ENCODE measurements around the gene SLC10A3. TPM values are rescaled to one million over a fixed set of nuclear protein-coding genes. Genes with fewer than 3 reads are reported as not detected.

SLC10A3 gene
- total and polyA plus RNA-seq, 2 of the 13 experiments (the other 11 are each of a cell fraction or from before 2014, with no cell fraction given), result 10.1 to 11.5 TPM

DNA sequence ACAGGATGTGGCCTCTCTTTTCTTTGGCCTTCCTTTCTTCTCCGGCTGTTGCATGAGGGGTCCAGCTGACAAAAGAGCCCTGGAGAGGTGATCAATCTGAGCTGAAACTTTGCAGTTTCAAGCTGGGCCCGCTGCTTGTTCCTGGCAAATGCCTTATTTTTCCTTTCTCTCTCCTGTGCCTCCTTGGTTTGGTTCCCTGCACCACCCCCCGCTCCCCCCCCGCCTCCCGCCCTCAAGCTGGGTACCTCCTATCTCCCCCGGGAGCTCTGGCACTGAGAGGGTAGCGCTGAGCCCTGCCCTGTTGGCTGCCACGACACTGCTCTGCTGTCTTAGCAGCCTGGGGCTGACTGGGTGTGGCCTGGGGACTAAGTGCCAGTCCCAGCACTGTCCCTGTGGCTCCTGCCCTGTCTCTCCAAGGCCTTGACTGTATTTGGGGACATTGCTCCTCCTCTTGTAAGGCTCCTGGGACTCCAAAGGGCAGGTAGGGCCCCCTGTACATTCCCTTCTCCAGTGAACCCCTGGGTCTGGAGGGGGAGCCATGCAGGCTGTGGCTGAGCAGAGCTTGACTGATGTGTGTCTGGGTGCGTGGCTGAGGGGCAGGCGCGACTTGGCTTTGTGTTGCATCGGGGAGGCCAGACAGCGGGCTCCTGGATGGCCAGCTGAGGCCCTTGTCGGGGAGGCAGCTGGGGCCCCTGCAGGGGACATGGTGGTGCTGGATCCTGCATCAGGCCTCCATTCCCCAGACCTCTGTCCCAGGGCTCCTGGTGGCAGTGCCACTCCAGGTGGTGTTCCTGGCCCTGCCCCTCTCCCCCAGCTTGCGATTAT is 31.3 kb downstream of the SLC10A3 start:
- ChIA-PET CTCF (ENCODE audit: low intra/inter-chr PET ratio, low total read pairs) (interaction anchor here (1.0 kb wide), 1 partner anchor 75 kb away, joined by 4 read pairs; no protein-coding TSS in a partner anchor), POLR2A (interaction anchor here (0.7 to 1.6 kb wide), 5 partner anchors 19 to 88 kb away, joined by 3 to 6 read pairs (median 4); partner anchors contain the start of genes LAGE3, SLC10A3 and TAFAZZIN)
- 0 out of 2 replicates have a peak, but pooled peaks cover 4% of the 10 kb centered on the region for H3K4me1 ChIP-seq (ENCODE audit: insufficient read depth, low read length)
- DNase-seq (ENCODE audit: low spot score) (no peak), ATAC-seq (peak; percentile 77), FAIRE-seq (peak; percentile 44)
- peaks cover 9% of the 10 kb centered on the region for H3K79me2 ChIP-seq (ENCODE audit: insufficient read depth, low read length)
- peak overlapping the region; percentile 74 for H3K9ac ChIP-seq (ENCODE audit: insufficient read depth, low read depth, low read length)
- H3K4me3 ChIP-seq (replicated peaks in 1 of 3; ENCODE audit: insufficient read depth in 1 of 3, low read depth in 2 of 3, low read length in 3 of 3), result peak overlapping the region; percentile 60 to 87 (median 79)
- in situ Hi-C loops (cut with HindIII; ENCODE audit: extremely low pct_ligation_motif_present, low pct_unique_long_range_greater_than_20kb) (no loop called here), intact Hi-C loops (cut with micrococcal nuclease; ENCODE audit: unreplicated experiment) (no loop called here)
- no peak overlapping the region for H3K27ac ChIP-seq (ENCODE audit: extremely low read length, insufficient read depth, low read length)
- H4K20me1 ChIP-seq (ENCODE audit: insufficient read depth, low read length), result no peaks in the 10 kb centered on the region
- H3K4me2 ChIP-seq (ENCODE audit: low read depth, low read length), result peak overlapping the region; percentile 73
- TF ChIP-seq TBX3 (IDR thresholded peaks at IDR 0.05; ENCODE audit: borderline replicate concordance) (no peak), SAP130 (CRISPR knock-in tag; IDR thresholded peaks at IDR 0.05; ENCODE audit: low read depth) (0 out of 2 replicates have a peak, but pooled peaks have one; percentile 15)
- H3K36me3 ChIP-seq (replicated peaks in 1 of 2; ENCODE audit: control insufficient read depth in 1 of 2, insufficient read depth in 2 of 2, low read length in 2 of 2), result peaks cover 0 to 4% of the 10 kb centered on the region in 2 experiments; a peak in 3 of 5 replicates
- no peaks in the 10 kb centered on the region for H3K27me3 ChIP-seq (ENCODE audit: control insufficient read depth in 1 of 2, insufficient read depth in 2 of 2, low read length in 2 of 2)
- BruUV-seq (replicated peaks), result no TSS peak
- no peaks in the 10 kb centered on the region for H3K9me3 ChIP-seq (ENCODE audit: low read length)
- H2AFZ ChIP-seq (ENCODE audit: low read length), result no peak overlapping the region
- 16% methylated on average over 5 of the region's 15 CpGs for WGBS (ENCODE audit: low lambda C conversion rate)

DNA sequence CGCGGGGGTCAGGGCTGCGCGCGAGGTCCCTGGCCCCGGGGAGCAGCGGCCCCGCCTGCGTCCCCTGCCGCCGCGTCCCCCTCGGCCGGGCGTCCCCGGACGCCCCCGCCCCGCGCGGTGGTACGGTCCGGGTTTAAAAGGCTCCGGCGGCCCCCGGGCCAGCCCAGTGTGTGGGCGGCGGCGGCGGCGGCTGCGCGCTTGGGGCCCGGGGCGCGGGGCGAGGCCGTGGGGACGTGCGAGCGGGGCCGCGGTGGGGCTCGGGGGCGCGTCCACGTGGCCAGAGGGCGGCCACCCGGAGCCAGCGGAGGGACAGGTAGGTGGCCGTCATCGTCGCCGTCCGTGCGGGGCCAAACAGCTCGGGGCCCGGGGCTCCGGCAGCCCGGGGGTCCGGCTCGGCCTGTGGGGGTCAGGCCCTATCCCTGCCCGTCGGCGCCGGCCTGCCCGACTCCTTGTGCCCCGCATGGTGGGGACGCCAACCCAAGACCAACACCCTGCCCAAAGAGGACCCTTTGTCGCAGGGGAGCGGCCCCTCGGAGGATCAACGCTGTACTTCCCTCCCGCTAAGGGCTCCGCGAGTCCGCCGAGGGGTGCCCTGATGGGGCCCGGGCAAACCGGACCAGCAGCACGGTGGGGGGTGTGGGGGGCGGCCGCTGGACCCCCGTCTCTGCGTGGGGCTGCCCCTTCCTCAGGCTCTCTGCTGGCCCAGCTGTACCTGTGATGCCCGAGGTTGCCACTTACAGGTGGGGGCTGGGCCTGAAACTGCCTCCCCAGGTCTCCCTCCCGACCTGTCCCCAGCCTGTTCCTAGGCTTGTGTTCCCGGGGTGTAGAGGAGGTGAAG is 32.1 kb downstream of the SLC10A3 start, which contains the start of gene PLXNA3:
TSS of gene PLXNA3 (plus strand) at position 166 of the 838 bp plus-strand sequence. CDS start 1,903 bp downstream, outside the sequence.
- Histone ChIP-seq H3K27ac (ENCODE audit: extremely low read length, insufficient read depth, low read length) (no peak within 1 kb of the TSS), H3K4me3 (replicated peaks in 1 of 3; ENCODE audit: insufficient read depth in 1 of 3, low read depth in 2 of 3, low read length in 3 of 3) (peak within 1 kb of the TSS; percentile 60 to 87 (median 79)), H3K9ac (ENCODE audit: insufficient read depth, low read depth, low read length) (peak within 1 kb of the TSS; percentile 74), H3K27me3 (ENCODE audit: control insufficient read depth in 1 of 2, insufficient read depth in 2 of 2, low read length in 2 of 2) (no peaks in the 10 kb centered on the region), H3K9me3 (ENCODE audit: low read length) (no peaks in the 10 kb centered on the region), H3K36me3 (replicated peaks in 1 of 2; ENCODE audit: control insufficient read depth in 1 of 2, insufficient read depth in 2 of 2, low read length in 2 of 2) (peaks cover 0 to 4% of the 10 kb centered on the region in 2 experiments; a peak in 3 of 5 replicates), H4K20me1 (ENCODE audit: insufficient read depth, low read length) (no peaks in the 10 kb centered on the region), H3K4me1 (ENCODE audit: insufficient read depth, low read length) (0 out of 2 replicates have a peak, but pooled peaks cover 4% of the 10 kb centered on the region), H3K4me2 (ENCODE audit: low read depth, low read length) (peak within 1 kb of the TSS; percentile 73), H2AFZ (ENCODE audit: low read length) (no peak within 1 kb of the TSS), H3K79me2 (ENCODE audit: insufficient read depth, low read length) (peaks cover 9% of the 10 kb centered on the region)
- intact Hi-C loops (cut with micrococcal nuclease; ENCODE audit: unreplicated experiment), result no loop called here
- ATAC-seq (peak; percentile 63), DNase-seq (ENCODE audit: low spot score) (no peak), FAIRE-seq (no peak)
- no CpG with 5 or more reads among the region's 88 CpGs for WGBS (ENCODE audit: low lambda C conversion rate)
- ChIA-PET POLR2A (interaction anchor here (0.7 to 1.6 kb wide), 8 partner anchors 20 to 69 kb away, joined by 3 to 6 read pairs (median 4); partner anchors contain the start of genes ATP6AP1, LAGE3, RPL10 and SLC10A3), CTCF (ENCODE audit: low intra/inter-chr PET ratio, low total read pairs) (no interaction called here)
- TSS peak; percentile 78 for BruUV-seq (replicated peaks)
- in situ Hi-C loops (cut with HindIII; ENCODE audit: extremely low pct_ligation_motif_present, low pct_unique_long_range_greater_than_20kb), result no loop called here
- TF ChIP-seq EED (CRISPR knock-in tag; IDR thresholded peaks at IDR 0.05), result no peak
- peak; percentile 8; the same call in 1 of the 2 replicates for TF ChIP-seq SAP130 (CRISPR knock-in tag; IDR thresholded peaks at IDR 0.05; ENCODE audit: low read depth)
- peak; percentile 10; the same call in 1 of the 3 replicates for TF ChIP-seq MXI1 (IDR thresholded peaks at IDR 0.05; ENCODE audit: borderline replicate concordance, low read depth, low read length)
- peak; percentile 64 for TF ChIP-seq RBFOX2 (IDR thresholded peaks at IDR 0.05; ENCODE audit: low read depth, low read length)
- no peak for TF ChIP-seq HDAC2 (CRISPR knock-in tag; IDR thresholded peaks at IDR 0.05)
- no peak for TF ChIP-seq SP140L (CRISPR knock-in tag; IDR thresholded peaks at IDR 0.05; ENCODE audit: borderline replicate concordance)
- TF ChIP-seq KDM5B (CRISPR knock-in tag; IDR thresholded peaks at IDR 0.05; ENCODE audit: borderline replicate concordance), result peak; percentile 41; the same call in 1 of the 2 replicates
- TF ChIP-seq, protein P1, sequence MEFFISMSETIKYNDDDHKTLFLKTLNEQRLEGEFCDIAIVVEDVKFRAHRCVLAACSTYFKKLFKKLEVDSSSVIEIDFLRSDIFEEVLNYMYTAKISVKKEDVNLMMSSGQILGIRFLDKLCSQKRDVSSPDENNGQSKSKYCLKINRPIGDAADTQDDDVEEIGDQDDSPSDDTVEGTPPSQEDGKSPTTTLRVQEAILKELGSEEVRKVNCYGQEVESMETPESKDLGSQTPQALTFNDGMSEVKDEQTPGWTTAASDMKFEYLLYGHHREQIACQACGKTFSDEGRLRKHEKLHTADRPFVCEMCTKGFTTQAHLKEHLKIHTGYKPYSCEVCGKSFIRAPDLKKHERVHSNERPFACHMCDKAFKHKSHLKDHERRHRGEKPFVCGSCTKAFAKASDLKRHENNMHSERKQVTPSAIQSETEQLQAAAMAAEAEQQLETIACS (CRISPR knock-in tag; IDR thresholded peaks at IDR 0.05), result peak; percentile 19; the same call in 1 of the 2 replicates
- TF ChIP-seq POLR2G (IDR thresholded peaks at IDR 0.05; ENCODE audit: low read depth, low read length), result peak; percentile 68
- TF ChIP-seq PHF8 (CRISPR knock-in tag; IDR thresholded peaks at IDR 0.05), result peak; percentile 31; the same call in 1 of the 2 replicates
- TF ChIP-seq, protein P2, sequence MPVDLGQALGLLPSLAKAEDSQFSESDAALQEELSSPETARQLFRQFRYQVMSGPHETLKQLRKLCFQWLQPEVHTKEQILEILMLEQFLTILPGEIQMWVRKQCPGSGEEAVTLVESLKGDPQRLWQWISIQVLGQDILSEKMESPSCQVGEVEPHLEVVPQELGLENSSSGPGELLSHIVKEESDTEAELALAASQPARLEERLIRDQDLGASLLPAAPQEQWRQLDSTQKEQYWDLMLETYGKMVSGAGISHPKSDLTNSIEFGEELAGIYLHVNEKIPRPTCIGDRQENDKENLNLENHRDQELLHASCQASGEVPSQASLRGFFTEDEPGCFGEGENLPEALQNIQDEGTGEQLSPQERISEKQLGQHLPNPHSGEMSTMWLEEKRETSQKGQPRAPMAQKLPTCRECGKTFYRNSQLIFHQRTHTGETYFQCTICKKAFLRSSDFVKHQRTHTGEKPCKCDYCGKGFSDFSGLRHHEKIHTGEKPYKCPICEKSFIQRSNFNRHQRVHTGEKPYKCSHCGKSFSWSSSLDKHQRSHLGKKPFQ (CRISPR knock-in tag; IDR thresholded peaks at IDR 0.05; ENCODE audit: insufficient replicate concordance), result no peak

Measured in HepG2 (cell line).